Neural progenitor cell (in vitro differentiated cells): Measurements from ENCODE around the gene TP53I13.

Source experiments
- CTCF ChIP-seq: fragments of 200-600 bp; sonication (generic); IDR thresholded peaks from 2 replicates; pipeline ENCODE4 v1.5.1; 2017; ENCODE audit warnings: antibody characterized with exemption, mild to moderate bottlenecking
- EZH2 ChIP-seq: fragments of 200-600 bp; sonication (generic); IDR thresholded peaks from 2 replicates; pipeline ENCODE4 v1.6.1; 2017; ENCODE audit warnings: antibody characterized with exemption, mild to moderate bottlenecking, moderate library complexity
- EZH2phosphoT487 ChIP-seq: fragments of 200-600 bp; sonication (generic); IDR thresholded peaks from 2 replicates; pipeline ENCODE4 v1.6.1; 2017; ENCODE audit warnings: antibody characterized with exemption

GRCh38 chr17:29588562-29589411 is 20.3 kb downstream of the TP53I13 start:
- no peak for TF ChIP-seq CTCF
- TF ChIP-seq EZH2, result no peak
- no peak for TF ChIP-seq EZH2phosphoT487
